Measurements from ENCODE around the gene FXYD2. TPM values are rescaled to one million over a fixed set of nuclear protein-coding genes. Genes with fewer than 3 reads are reported as not detected.
"Not testable (repeated sequence)": the region's sequence is repeated elsewhere in the genome, so short reads cannot be mapped to it uniquely, and the experiment has no call there.

FXYD2 gene
- total RNA-seq, 1 donor from 2014 or later: not detected

DNA sequence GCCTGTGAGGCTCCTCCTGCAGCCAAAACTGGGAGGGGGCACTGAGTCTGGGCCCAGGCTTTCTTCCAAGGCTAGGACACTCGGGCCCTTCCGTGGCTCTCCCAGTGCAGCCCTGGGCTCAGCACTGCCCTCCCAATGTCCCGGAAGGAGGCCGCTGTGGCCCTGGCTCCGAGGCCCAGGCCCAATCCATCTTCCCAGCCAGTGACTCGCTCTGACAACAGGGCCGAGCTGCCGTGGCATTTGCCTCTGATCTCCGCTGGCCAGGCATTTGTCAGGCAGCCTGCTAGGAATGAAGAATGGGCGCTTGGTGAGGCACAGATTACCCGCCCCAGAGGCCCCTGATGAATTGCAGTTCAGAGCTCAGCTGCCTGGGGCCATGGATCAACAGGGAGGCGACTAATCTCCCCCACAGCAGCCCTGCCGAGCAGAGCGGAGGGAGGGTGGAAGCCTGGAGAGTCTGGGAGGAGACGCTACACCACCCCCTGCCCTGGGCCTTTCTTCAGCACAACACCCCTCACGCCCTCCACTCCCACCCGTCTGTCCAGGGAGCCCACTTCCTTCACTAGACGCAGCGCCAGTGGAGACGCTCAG lies 8.3 kb downstream of the FXYD2 start:
- Mint-ChIP-seq H3K27me3 (ENCODE audit: unreplicated experiment) (peaks cover 2% of the 10 kb centered on the region), H3K36me3 (ENCODE audit: unreplicated experiment) (no peaks in the 10 kb centered on the region), H3K27ac (ENCODE audit: unreplicated experiment) (peak overlapping the region; percentile 65), H3K4me3 (ENCODE audit: unreplicated experiment) (no peak overlapping the region), H3K9me3 (ENCODE audit: unreplicated experiment) (no peaks in the 10 kb centered on the region), H3K4me1 (ENCODE audit: unreplicated experiment) (peaks cover 28% of the 10 kb centered on the region)
- no peak for DNase-seq (ENCODE audit: extremely low spot score, unreplicated experiment)
- TF ChIP-seq, protein P1, sequence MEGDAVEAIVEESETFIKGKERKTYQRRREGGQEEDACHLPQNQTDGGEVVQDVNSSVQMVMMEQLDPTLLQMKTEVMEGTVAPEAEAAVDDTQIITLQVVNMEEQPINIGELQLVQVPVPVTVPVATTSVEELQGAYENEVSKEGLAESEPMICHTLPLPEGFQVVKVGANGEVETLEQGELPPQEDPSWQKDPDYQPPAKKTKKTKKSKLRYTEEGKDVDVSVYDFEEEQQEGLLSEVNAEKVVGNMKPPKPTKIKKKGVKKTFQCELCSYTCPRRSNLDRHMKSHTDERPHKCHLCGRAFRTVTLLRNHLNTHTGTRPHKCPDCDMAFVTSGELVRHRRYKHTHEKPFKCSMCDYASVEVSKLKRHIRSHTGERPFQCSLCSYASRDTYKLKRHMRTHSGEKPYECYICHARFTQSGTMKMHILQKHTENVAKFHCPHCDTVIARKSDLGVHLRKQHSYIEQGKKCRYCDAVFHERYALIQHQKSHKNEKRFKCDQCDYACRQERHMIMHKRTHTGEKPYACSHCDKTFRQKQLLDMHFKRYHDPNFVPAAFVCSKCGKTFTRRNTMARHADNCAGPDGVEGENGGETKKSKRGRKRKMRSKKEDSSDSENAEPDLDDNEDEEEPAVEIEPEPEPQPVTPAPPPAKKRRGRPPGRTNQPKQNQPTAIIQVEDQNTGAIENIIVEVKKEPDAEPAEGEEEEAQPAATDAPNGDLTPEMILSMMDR (IDR thresholded peaks at IDR 0.05): no peak

DNA sequence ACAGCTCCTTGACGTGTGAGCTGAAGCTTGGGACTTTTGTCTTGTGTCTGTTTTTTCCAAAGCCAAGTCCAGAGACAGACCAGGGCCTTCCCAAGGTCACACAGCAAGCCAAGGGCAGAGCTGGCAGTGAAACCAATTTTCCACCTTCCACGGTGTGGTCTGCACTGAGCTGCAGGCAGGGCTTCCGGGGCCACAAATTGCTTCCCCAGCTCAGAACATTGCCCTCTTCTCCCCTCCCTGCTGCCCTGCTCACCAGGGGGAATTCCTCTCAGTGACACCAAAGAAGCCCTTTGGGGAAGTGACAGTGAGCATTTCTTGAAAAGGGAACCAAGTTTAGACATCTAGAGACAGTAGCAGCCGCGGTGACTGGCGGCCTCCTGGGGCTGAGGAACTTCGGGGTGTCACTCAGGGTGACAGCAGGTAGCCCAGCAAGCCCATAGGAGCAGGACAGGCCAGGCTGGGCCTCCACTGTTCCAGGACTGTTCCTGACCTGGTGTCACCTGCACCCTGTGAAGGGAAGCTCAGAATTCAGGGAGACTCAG lies 9.2 kb downstream of the FXYD2 start:
- Mint-ChIP-seq H3K4me1 (ENCODE audit: unreplicated experiment) (peaks cover 28% of the 10 kb centered on the region), H3K27me3 (ENCODE audit: unreplicated experiment) (peaks cover 9% of the 10 kb centered on the region), H3K9me3 (ENCODE audit: unreplicated experiment) (no peaks in the 10 kb centered on the region), H3K36me3 (ENCODE audit: unreplicated experiment) (no peaks in the 10 kb centered on the region), H3K4me3 (ENCODE audit: unreplicated experiment) (no peak overlapping the region), H3K27ac (ENCODE audit: unreplicated experiment) (peak overlapping the region; percentile 16)
- no peak for DNase-seq (ENCODE audit: extremely low spot score, unreplicated experiment)
- TF ChIP-seq, protein P1 (IDR thresholded peaks at IDR 0.05): no peak

DNA sequence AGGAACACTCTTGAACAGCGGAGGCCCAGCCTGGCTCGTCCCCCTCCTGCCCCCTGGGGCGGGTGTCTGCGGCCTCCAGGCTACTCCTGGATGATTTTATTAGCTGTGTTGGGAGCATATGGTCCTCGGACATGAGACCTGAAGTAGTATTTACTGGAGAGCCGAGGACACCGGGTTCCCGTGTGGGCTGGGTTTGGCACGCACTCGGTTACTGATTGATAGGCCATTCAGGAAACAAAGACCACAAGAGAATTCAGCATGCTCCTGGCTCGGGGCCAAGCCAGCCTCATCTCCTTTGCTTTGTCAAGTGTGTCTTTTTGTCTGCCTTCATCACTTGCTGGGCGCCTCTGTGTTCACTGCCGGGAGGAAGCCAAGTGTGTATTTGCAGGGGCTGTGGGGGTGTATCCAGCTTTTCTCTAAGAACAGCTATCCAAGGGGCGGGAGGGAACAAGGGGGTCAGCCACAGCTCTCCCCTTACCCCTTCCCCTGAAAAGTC lies 9.7 kb downstream of the FXYD2 start:
- Mint-ChIP-seq H3K27me3 (ENCODE audit: unreplicated experiment) (peaks cover 11% of the 10 kb centered on the region), H3K9me3 (ENCODE audit: unreplicated experiment) (no peaks in the 10 kb centered on the region), H3K4me3 (ENCODE audit: unreplicated experiment) (no peak overlapping the region), H3K36me3 (ENCODE audit: unreplicated experiment) (no peaks in the 10 kb centered on the region), H3K4me1 (ENCODE audit: unreplicated experiment) (peaks cover 30% of the 10 kb centered on the region), H3K27ac (ENCODE audit: unreplicated experiment) (peak overlapping the region; percentile 28)
- TF ChIP-seq, protein P1 (IDR thresholded peaks at IDR 0.05): no peak
- no peak for DNase-seq (ENCODE audit: extremely low spot score, unreplicated experiment)

DNA sequence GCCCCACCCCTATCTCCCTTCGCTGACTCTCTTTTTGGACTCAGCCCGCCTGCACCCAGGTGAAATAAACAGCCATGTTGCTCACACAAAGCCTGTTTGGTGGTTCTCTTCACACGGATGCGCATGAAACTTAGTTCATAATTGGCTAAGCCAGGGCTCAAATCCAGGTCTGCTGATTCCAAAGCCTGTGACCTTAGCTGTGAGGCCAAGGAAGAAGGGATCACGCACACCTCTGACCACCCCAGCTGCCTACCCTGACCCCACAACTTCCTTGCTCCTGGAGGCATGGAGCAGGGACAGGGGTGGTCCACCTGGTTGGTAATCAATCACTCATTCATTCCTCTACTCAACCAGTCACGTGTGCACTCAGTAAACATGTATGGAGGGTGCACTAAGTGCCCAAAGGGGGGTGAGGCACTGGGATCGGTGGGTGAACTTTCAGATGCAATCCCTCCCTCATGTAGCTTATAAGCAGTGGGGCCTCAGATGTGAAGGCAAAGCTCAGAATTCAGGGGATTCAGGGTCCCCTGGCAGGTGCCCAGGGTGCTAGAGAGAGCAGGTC lies 10.3 kb downstream of the FXYD2 start:
- Mint-ChIP-seq H3K4me1 (ENCODE audit: unreplicated experiment) (peaks cover 31% of the 10 kb centered on the region), H3K27ac (ENCODE audit: unreplicated experiment) (no peak overlapping the region)

DNA sequence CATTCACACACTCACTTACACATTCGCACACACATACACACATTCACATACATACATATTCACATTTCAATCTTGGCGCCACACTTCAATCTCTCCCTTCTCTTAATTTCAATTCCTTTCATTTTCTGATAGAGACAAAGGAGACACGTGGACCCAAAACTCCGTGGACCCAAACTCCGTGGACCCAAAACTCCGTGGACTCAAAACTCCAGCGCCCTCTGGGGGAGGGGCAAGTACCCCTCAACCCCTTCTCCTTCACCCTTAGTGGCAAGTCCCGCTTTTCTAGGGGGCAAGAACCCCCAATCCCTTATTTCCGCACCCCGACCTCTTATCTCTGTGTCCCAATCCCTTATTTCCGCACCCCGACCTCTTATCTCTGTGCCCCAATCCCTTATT lies 14.5 kb downstream of the FXYD2 start:
- H3K27ac Mint-ChIP-seq (ENCODE audit: unreplicated experiment); H3K4me3 Mint-ChIP-seq (ENCODE audit: unreplicated experiment); DNase-seq (ENCODE audit: extremely low spot score, unreplicated experiment); H3K36me3 Mint-ChIP-seq (ENCODE audit: unreplicated experiment); H3K9me3 Mint-ChIP-seq (ENCODE audit: unreplicated experiment): not testable (repeated sequence)
- peaks cover 23% of the 10 kb centered on the region for H3K27me3 Mint-ChIP-seq (ENCODE audit: unreplicated experiment)
- H3K4me1 Mint-ChIP-seq (ENCODE audit: unreplicated experiment): peaks cover 16% of the 10 kb centered on the region

More for the DNA sequence above, 10.3 kb downstream of the FXYD2 start:
- no peak overlapping the region for H3K4me3 Mint-ChIP-seq (ENCODE audit: unreplicated experiment)
- H3K27me3 Mint-ChIP-seq (ENCODE audit: unreplicated experiment): peaks cover 13% of the 10 kb centered on the region
- H3K9me3 Mint-ChIP-seq (ENCODE audit: unreplicated experiment): no peaks in the 10 kb centered on the region
- no peaks in the 10 kb centered on the region for H3K36me3 Mint-ChIP-seq (ENCODE audit: unreplicated experiment)
- no peak for DNase-seq (ENCODE audit: extremely low spot score, unreplicated experiment)
- TF ChIP-seq, protein P1 (IDR thresholded peaks at IDR 0.05): no peak

Data from osteocyte (in vitro differentiated cells).